Posterior cingulate gyrus (tissue), 11 donors: ENCODE data around the gene MYH7.
"Not testable (repeated sequence)": the region's sequence is repeated elsewhere in the genome, so short reads cannot be mapped to it uniquely, and the experiment has no call there.

Experiments used
- DNase-seq, 10 donors: peaks; one replicate each; pipeline versions ENCODE4 v3.0.0 to v3.0.0-alpha.2; 2020 to 2021; ENCODE audit warnings: mixed read lengths in 3 of 10
- intact Hi-C: fragments of 100-400 bp; cut with DNase I; formaldehyde crosslinking; loops from one replicate; pipeline ENCODE4 v1.15.1; 2023

The MYH7 gene

GRCh38 chr14:23435543-23436326 lies at the start of gene MYH7:
Gene MYH7 (minus strand): TSS chr14:23435660. CDS start chr14:23433732, 1,928 bp downstream.
- intact Hi-C loops = no loop called here
- peak in 2 of 10 donors; percentile 59 to 77 for DNase-seq

GRCh38 chr14:23483236-23483854 lies 47.9 kb upstream of the MYH7 start:
- peak; percentile 61 to 97 (median 81) for DNase-seq
- intact Hi-C loops = loop anchor here (2.0 kb wide), 2 partner anchors 29 to 57 kb away; no protein-coding TSS in a partner anchor

GRCh38 chr14:23482823-23483148 lies 47.3 kb upstream of the MYH7 start:
- no peak for DNase-seq
- intact Hi-C loops = loop anchor here (2.0 kb wide), 2 partner anchors 30 to 58 kb away; no protein-coding TSS in a partner anchor

- intact Hi-C loops = loop anchor here (2.0 kb wide), 2 partner anchors 31 to 59 kb away; no protein-coding TSS in a partner anchor
- no peak for DNase-seq
These were observed 46.7 kb upstream of the MYH7 start for GRCh38 chr14:23481979-23482822.

- DNase-seq = no peak
- intact Hi-C loops = no loop called here
These were observed 46.0 kb upstream of the MYH7 start for GRCh38 chr14:23481362-23481970.

GRCh38 chr14:23478109-23478759 lies 42.8 kb upstream of the MYH7 start:
- intact Hi-C loops = loop anchor here (1.0 kb wide), 1 partner anchor 84 kb away; no protein-coding TSS in a partner anchor
- peak in 7 of 10 donors; percentile 32 to 83 (median 64) for DNase-seq

- intact Hi-C loops = no loop called here
These were observed 35.5 kb upstream of the MYH7 start for GRCh38 chr14:23470947-23471346.

GRCh38 chr14:23469906-23470403 lies 34.5 kb upstream of the MYH7 start:
- intact Hi-C loops = loop anchor here (2.0 to 5.0 kb wide), 3 partner anchors 88 to 141 kb away; partner anchors contain the start of gene SLC22A17
- no peak for DNase-seq

More at GRCh38 chr14:23470947-23471346, 35.5 kb upstream of the MYH7 start:
- DNase-seq = no peak

- DNase-seq = peak; percentile 94 to 99 (median 98)
- intact Hi-C loops = loop anchor here (2.0 to 5.0 kb wide), 3 partner anchors 87 to 141 kb away; partner anchors contain the start of gene SLC22A17
These were observed 33.9 kb upstream of the MYH7 start, which contains the start of gene NGDN for GRCh38 chr14:23469127-23469905. Gene NGDN (plus strand): TSS chr14:23469703. CDS start chr14:23469716, 13 bp downstream.

- DNase-seq = peak in 1 of 10 donors; percentile 8
- intact Hi-C loops = loop anchor here (2.0 to 5.0 kb wide), 3 partner anchors 86 to 140 kb away; partner anchors contain the start of gene SLC22A17
These were observed 33.3 kb upstream of the MYH7 start for GRCh38 chr14:23468704-23469126.

- DNase-seq = no peak
- intact Hi-C loops = loop anchor here (5.0 kb wide), 2 partner anchors 83 to 113 kb away; partner anchors contain the start of gene SLC22A17
These were observed 29.8 kb upstream of the MYH7 start for GRCh38 chr14:23465261-23465660.

- intact Hi-C loops = loop anchor here (5.0 kb wide), 2 partner anchors 82 to 112 kb away; partner anchors contain the start of gene SLC22A17
- DNase-seq = no peak
These were observed 29.2 kb upstream of the MYH7 start for GRCh38 chr14:23464700-23465099.

- no peak for DNase-seq
- intact Hi-C loops = no loop called here
These were observed 25.5 kb upstream of the MYH7 start for GRCh38 chr14:23460960-23461359.

GRCh38 chr14:23457587-23458445 lies 22.4 kb upstream of the MYH7 start:
- intact Hi-C loops = loop anchor here (10.0 kb wide), 1 partner anchor 193 kb away; no protein-coding TSS in a partner anchor
- DNase-seq = no peak

GRCh38 chr14:23456883-23457586 lies 21.6 kb upstream of the MYH7 start:
- intact Hi-C loops = loop anchor here (10.0 kb wide), 1 partner anchor 192 kb away; no protein-coding TSS in a partner anchor
- not testable (repeated sequence) for DNase-seq

- intact Hi-C loops = loop anchor here (10.0 kb wide), 1 partner anchor 190 kb away; no protein-coding TSS in a partner anchor
- no peak for DNase-seq
These were observed 19.0 kb upstream of the MYH7 start for GRCh38 chr14:23454445-23454856.
